GM18907 (cell line): ENCODE data around the gene ABTB1.

Experiments used
- ATAC-seq: cut with Tn5 transposase; IDR thresholded peaks from one replicate; pipeline ENCODE4 v1.9.1; 2021; ENCODE audit warnings: mild to moderate bottlenecking, moderate library complexity; ENCODE audit not compliant: unreplicated experiment

ABTB1 gene

GRCh38 chr3:127686512-127686894 lies 13.8 kb downstream of the ABTB1 start:
- no peak for ATAC-seq

GRCh38 chr3:127687228-127687737 lies 14.5 kb downstream of the ABTB1 start:
- ATAC-seq = no peak

GRCh38 chr3:127688022-127688415 lies 15.3 kb downstream of the ABTB1 start:
- no peak for ATAC-seq

GRCh38 chr3:127688416-127689265 lies 15.9 kb downstream of the ABTB1 start:
- ATAC-seq = no peak

GRCh38 chr3:127689266-127689860 lies 16.6 kb downstream of the ABTB1 start:
- no peak for ATAC-seq

- ATAC-seq = no peak
Observed at GRCh38 chr3:127690106-127690505, 17.4 kb downstream of the ABTB1 start.

GRCh38 chr3:127690823-127691452 lies 18.2 kb downstream of the ABTB1 start:
- ATAC-seq = no peak

- no peak for ATAC-seq
Observed at GRCh38 chr3:127691489-127691888, 18.7 kb downstream of the ABTB1 start.

GRCh38 chr3:127691974-127692373 lies 19.2 kb downstream of the ABTB1 start:
- no peak for ATAC-seq

GRCh38 chr3:127692501-127693335 lies 20.0 kb downstream of the ABTB1 start:
- no peak for ATAC-seq

GRCh38 chr3:127693336-127693843 lies 20.6 kb downstream of the ABTB1 start:
- ATAC-seq = no peak

GRCh38 chr3:127694467-127695215 lies 21.9 kb downstream of the ABTB1 start:
- no peak for ATAC-seq

- peak; percentile 54 for ATAC-seq
Observed at GRCh38 chr3:127697551-127698240, 24.9 kb downstream of the ABTB1 start.

GRCh38 chr3:127698286-127698685 lies 25.5 kb downstream of the ABTB1 start:
- no peak for ATAC-seq

GRCh38 chr3:127698691-127699415 lies 26.1 kb downstream of the ABTB1 start:
- no peak for ATAC-seq

- no peak for ATAC-seq
Observed at GRCh38 chr3:127699416-127700300, 26.9 kb downstream of the ABTB1 start.

GRCh38 chr3:127700406-127700805 lies 27.7 kb downstream of the ABTB1 start:
- no peak for ATAC-seq
